Subcutaneous preadipocyte (primary cell): ENCODE measurements around the gene DIRAS2. TPM values are rescaled to one million over a fixed set of nuclear protein-coding genes. Genes with fewer than 3 reads are reported as not detected.

Source experiments
- total RNA-seq: library from RNA; depleted of rRNA; stranded (reverse); fragments of >200 nt; gene quantifications from 2 replicates; pipeline ENCODE4 v1.2.3, GENCODE V29; 2012

DIRAS2 gene
- under 0.01 TPM in 1 of 2 replicates, not detected in the other for total RNA-seq

GRCh38 chr9:90642570-90643539 is at the start of gene DIRAS2:
TSS of gene DIRAS2 (minus strand) at chr9:90642824. CDS start at chr9:90613827, 28,997 bp downstream.

Other genes with a start within 250 kb of the DIRAS2 start
- not detected in 2 replicates for gene SYK, start 159.0 kb upstream of the DIRAS2 start, total RNA-seq